Skeletal muscle cell (primary cell): ENCODE measurements around the gene LIN28A.
"Not testable (repeated sequence)": the region's sequence is repeated elsewhere in the genome, so short reads cannot be mapped to it uniquely, and the experiment has no call there.

Source experiments
- DNase-seq: peaks from one replicate; pipeline ENCODE4 v3.0.0-alpha.2; 2010; ENCODE audit warnings: low read depth
- H3K4me3 ChIP-seq: 2 replicates; pipeline ENCODE4 v1.5.1; 2011; ENCODE audit warnings: low read depth, mild to moderate bottlenecking, control low read depth, low read length, moderate library complexity

Gene LIN28A

DNA sequence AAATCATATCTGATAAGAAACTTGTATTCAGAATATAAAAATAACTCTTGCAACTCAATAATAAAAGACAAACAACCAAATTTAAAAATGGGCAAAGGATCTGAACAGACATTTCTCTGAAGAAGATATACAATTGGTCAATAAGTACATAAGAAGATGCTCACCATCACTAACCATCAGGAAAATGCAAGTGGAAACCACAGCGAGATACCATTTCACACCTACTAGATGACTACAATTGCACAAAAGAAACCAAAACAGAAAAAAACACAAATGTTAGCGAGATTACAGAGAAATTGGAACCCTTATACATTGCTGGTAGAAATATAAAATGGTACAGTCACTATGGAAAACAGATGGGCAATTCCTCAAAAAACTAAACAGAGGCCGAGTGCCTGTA, 26.5 kb upstream of the LIN28A start:
- no peak overlapping the region for H3K4me3 ChIP-seq
- DNase-seq, result no peak

DNA sequence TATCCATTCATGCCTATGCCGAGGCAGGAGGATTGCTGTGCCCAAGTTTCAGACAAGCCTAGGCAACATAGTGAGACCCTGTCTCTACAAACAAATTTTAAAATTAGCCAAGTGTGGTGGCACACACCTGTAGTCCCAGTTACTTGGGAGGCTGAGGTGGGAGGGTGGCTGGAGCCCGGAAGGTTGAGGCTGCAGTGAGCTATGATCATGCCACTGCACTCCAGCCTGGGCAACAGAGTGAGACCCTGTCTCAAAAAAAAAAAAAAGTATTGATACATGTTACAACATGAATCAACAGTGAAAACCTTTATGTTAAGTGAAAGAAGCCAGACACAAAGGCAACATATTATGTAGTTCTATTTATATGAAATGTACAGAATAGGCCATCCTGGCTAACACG, 25.6 kb upstream of the LIN28A start:
- not testable (repeated sequence) for DNase-seq, H3K4me3 ChIP-seq

DNA sequence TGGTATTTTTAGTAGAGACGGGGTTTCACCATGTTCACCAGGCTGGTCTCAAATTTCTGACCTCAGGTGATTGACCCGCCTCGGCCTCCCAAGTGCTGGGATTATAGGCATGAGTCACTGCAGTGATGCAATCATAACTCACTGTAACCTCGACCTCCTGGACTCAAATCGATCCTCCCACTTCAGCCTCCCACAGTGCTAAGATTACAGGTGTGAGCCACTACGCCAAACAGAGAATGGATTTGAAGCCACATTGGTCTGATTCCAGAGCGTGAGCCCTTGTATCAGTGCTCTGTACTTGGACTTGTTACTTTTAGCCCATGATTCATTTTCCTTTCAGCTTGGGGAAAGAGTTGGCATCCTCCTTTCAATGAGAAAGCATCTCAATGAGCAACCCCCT, 23.2 kb upstream of the LIN28A start:
- no peak for DNase-seq
- no peak overlapping the region for H3K4me3 ChIP-seq

DNA sequence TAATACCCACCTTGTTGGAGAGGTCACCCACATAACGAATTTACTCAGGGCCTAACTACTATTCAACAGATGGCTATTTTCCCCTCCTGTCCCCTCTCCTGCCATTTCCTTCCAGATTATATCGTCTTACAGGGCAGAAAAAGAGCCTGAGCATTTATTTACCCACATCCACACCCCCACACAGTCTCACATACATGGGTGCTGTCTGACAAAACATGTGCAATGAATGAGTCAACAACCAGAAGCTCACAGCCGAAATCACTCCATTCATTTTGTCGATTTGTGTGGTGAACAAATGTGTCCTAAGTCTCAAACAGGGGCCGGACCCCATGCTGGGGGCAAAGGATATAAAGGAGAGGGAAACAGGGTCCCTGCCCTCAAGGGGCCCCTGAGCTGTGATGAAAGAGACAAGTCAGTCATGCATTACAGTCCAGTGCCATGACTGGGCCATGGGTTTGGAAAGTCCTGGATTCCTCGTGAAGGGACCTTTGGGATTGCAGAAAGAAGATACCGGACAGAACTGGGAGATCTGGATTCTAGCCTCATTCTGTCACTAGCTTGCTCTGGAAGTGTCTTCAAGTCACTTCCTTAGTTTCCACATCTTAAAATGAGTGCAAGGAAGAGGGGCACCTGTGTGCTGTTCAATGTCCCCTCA, 21.7 kb upstream of the LIN28A start:
- no peak overlapping the region for H3K4me3 ChIP-seq
- no peak for DNase-seq

DNA sequence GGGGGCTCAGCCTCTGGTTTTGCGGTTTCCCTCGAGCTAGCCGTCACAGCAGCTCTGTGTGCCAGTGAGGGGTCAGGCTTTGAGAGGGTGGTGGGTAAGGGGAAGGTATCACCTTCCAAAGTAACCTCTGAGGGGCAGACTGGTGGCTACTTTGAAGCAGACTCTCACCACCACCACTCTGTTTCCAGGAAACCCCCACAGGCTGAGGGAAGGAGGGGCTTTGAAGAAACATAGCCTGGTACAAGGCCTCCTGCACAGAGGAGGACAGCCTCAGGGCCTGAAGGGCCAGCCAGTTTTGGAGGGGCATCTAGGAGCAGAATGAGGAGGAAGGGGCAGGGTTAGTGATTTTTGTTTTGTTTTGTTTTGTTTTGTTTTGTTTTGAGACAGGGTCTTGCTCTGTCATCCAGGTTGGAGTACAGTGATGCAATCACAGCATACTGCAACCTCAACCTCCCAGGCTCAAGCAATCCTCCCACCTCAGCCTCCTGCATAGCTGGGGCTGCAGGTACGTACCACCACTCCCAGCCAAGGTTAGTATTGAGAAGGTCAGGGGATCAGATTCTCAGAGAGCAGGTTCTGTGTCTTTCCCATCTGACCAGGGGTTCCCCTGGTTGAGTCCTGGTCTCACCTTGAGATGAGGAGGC, 20.9 kb upstream of the LIN28A start:
- DNase-seq, result no peak
- H3K4me3 ChIP-seq, result no peak overlapping the region

DNA sequence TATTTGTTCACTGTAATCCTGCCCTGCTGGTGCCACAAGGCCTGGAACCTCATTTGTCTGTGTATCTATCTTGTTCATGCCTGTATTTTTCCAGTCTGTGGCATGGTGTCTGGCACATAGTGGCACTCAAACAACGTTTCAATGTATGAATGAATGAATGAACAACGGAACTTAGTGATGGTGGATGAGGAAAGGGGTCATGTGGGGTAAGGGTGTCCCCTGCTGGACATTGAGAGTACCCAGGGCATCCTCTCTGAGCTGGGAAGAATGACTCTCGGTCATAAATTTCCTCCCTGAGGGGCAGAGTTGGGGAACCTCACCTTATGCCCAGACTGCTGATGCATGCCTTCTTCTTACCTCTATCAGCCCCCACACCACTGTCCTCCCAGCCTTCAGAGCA, 19.2 kb upstream of the LIN28A start:
- no peak overlapping the region for H3K4me3 ChIP-seq
- DNase-seq, result no peak

DNA sequence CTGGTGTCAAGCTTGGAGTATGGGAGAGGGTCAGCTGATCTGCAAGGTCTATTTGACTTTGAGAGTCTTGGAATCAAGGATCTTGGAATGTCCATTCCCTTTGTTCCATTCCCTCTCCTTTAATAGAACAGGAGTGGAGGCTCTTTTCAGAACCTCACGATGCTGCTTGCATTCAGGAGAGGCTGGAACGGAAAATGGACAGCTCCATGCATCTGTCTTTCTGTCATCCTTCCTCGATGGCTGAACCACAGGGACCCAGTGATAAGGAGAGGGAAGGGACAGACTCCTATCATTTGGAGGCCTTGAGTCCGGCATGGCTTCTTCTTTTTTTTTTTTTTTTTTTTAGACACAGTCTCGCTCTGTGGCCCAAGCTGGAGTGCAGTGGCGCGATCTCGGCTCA, 14.9 kb upstream of the LIN28A start:
- H3K4me3 ChIP-seq, result no peak overlapping the region
- DNase-seq, result no peak

DNA sequence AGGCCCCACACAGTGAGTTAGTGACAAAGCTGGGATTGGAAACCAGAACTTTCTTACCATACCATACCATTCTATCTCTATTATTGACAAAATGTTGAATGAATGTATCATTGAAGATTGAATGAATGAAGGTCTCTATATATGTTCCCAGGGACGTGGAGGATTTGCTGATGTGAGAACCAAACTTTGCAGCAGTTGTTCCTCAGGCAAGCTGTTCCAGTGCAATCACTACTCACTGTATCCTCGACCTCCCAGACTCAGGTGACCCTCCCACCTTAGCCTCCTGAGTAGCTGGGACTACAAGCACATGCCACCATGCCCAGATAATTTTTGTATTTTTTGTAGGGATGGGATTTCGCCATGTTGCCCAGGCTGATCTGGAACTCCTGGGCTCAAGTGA, 11.6 kb upstream of the LIN28A start:
- H3K4me3 ChIP-seq, result no peak overlapping the region
- no peak for DNase-seq

DNA sequence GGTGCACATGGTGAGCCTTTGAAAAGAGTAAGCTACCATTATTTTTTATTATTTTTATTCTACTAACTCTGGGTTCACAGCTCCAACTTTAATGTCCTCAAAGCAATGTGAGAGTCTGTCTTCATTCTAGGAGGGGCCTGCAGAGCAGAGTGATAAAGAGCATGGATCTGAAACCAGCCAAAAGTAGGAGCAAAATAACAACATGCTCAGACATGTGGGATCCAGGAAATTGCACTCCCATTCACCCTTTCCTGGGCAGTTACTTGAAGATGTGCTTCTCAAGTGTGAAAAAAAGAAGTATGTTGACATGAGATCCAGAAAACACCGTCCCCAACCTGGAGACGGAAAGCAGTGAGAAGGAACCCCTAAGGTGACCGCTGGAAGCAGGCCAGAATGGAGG, 8.7 kb upstream of the LIN28A start:
- DNase-seq, result no peak
- H3K4me3 ChIP-seq, result no peak overlapping the region

DNA sequence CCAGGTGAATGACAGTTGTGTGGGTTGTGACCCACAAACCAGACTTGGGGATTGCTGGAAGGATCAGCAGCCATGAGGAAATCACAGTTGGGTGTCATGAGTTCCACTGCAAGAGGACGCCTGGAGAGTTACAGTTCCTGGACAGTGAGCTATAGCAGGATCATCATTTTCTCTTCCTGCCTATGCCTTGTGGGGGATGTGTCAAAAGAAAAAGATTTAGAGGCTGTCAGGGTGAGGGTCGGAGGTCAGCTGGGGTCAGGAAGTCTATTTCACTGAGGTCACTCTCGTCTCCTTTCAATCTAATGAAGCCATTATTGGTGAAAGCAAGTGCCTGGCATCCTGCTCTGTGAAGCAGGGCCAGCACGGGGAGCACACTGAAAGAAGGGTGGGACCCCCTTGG, 7.0 kb upstream of the LIN28A start:
- no peak overlapping the region for H3K4me3 ChIP-seq
- no peak for DNase-seq

DNA sequence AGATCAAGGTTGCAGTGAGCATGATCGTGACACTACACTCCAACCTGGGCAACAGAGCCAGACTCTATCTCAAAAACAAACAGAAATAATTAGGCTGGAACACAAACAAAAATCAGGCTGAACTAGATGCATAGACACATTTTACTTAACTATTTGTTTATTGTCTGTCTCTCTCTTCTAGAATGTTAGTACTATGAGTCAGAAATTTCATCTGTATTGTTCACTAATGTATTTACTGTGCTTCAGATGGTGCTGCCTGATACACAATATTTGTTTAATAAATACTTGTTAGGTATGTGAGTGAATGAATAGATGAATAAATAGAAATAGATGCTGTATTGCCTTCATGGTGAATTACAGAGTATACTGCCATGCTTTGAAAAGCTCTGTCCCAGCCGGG, 6.0 kb upstream of the LIN28A start:
- DNase-seq, result no peak
- H3K4me3 ChIP-seq, result no peak overlapping the region

DNA sequence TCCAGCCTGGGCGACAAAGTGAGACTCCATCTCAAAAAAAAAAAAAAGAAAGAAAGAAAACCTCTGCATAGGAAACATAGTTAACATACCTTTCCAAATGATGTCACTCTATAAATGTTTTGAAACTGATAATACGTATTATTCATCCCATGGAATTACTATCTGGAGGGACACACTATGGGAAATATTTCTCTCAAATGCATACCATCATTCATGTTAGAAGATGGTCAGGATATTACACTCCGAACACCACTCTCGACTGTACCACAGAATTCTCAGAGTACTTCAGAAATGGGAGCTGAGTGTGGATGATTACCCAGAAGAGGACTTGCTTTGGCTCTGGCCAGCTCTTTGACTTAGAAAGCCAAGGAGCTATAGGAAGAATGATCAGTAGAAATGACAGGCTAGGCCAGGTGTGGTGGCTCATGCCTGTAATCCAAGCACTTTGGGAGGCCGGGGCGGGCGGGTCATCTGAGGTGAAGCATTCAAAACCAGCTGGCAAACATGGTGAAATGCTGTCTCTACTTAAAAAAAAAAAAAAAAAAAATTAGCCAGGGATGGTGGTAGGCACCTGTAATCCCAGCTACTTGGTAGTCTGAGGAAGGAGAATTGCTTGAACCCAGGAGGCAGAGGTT, 5.2 kb upstream of the LIN28A start:
- H3K4me3 ChIP-seq, result no peak overlapping the region
- no peak for DNase-seq

DNA sequence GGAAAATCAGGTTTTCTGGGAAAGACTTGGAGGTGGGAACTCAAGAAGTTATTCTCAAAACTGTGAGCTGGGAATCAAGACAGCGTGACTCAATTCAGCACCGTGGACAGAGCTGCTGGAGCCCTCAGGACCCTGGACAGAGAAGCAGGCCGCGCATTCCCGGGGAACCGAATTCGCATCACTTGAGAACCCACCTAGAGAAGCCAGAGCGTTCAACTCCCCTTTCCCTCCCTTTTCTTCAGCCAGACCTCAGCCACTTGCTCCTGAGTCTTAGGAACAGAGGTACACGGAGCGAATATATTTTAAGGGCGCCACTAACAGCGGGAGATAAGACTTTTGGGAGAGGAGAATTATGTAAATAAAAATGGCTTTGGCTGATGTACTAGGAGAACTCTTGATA, 2.0 kb upstream of the LIN28A start:
- H3K4me3 ChIP-seq, result no peak overlapping the region
- no peak for DNase-seq

DNA sequence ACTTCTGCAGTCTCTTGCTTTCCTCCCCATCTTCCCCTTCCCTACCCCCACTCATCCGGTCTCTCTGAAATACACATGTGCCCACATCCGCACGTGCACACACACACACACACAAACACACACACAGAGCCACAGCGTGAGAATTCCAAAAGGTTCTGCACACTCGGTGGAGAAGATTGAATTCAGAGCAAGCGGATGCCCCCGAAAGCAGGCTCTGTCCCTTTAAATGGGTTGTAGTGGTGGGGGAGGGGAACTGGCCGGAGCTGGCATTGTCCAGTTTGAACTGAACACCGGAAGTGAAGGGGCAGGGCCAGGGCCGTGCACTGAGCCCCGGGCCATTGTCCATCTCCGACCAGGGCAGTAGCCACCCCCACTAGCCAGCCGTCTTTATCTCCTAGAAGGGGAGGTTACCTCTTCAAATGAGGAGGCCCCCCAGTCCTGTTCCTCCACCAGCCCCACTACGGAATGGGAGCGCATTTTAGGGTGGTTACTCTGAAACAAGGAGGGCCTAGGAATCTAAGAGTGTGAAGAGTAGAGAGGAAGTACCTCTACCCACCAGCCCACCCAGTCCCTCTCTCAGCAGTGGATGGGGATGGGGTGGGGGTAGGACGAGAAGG, 1.3 kb upstream of the LIN28A start:
- DNase-seq, result no peak
- no peak overlapping the region for H3K4me3 ChIP-seq

DNA sequence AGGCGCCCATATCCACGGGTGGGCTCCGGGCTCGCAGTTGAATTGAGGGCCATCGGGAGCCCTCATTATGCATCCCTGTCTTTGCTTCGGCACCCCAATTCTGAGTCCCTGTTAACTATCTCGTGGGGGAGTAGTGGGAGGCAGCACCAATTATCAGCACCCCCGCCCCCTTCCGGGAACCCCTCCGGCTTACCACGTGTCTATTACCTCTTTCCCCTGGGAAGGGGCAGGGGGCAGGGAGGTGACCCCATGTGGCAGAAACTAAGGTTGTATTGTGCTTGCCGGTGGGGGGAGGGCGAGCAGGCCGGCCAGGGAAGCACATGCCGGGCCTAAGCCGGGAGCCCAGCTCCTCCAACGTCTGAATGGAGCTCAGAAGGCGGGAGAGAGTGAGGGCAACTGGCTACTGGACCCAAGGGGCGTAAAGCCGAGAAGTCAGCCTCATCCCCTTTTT, 1.0 kb downstream of the LIN28A start:
- DNase-seq, result no peak
- H3K4me3 ChIP-seq, result no peak overlapping the region

DNA sequence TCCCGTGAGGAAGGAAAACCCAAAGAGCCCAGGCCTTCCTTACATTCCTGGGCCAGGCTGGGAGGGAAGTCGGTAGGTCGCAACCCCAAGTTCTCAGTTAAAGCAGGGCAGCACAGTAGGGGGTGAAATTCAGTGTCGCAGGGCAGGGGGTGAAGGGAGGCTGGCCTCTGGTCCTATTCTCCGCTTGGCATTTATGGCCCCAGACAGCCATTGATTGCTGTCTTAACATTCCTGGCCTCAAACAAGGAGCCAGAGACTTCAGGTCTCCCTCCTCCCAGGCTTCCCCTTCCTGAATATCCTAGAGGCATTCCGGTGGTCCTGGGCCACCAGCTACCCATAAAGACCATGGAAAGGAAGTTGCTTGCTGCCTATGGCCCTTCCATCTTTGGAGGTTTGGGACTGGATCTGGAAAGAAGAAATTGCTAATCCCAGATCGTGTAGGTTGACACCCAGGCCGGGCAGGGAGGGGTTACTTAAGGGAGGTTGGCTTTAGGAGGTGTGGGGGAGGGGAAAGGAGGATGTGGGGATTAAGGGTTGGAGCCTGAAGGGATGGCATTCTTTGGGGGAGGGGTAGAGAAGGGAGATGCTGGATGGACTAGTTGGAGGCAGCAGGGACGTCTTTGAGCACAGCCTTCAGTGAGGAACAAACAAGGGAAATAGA, 1.7 kb downstream of the LIN28A start:
- no peak for DNase-seq

DNA sequence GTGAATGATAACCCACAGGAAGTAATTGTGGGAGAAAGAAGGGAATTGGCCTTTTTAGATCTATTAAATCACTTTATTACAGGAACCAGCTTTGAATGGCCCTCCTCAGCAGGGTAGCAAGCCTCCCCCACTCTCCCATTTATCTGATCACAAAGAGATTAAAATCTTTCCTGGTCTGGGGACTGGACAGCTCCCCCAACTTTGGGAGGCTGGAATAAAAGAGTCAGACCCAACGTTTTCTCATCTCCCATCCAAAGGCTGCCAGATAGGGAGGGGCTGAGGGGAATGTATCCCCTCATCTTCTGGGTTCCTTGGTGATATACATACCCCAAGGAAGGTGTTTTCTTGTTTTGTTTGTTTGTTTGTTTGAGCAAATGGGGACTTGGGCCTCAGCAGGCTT, 2.4 kb downstream of the LIN28A start:
- DNase-seq, result no peak
- H3K4me3 ChIP-seq, result no peak overlapping the region

More for the DNA sequence above, 1.7 kb downstream of the LIN28A start:
- no peak overlapping the region for H3K4me3 ChIP-seq

DNA sequence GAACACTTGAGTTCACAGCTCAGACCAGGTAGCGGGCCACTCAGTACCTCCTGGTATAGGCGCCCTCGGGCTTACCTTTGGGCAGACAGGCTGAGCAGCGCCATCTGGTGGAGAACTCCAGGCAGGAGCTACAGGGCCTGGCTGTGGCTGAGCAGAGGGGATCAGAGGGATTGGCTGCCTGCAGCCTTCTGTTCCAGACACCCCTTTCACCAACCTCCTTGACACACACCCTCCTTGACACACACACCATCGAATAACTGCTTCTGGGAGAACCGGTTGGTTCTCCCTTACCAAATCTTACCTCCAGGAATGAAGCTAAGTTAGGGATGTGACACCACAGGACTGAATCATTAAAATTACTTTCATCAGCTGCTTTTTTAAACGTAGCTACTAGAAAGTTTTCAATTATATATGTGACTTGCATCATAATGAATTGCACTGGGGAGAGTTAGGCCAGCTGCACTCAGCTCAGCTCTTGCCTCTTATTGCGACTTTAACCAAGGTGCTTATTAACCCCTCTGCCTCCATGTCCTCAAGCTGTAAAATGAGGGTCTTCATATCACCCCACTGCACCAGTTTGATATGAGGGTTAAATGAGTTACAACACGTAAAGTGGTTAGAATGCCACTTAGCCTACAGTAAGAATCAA, 6.6 kb downstream of the LIN28A start:
- DNase-seq, result no peak
- no peak overlapping the region for H3K4me3 ChIP-seq

DNA sequence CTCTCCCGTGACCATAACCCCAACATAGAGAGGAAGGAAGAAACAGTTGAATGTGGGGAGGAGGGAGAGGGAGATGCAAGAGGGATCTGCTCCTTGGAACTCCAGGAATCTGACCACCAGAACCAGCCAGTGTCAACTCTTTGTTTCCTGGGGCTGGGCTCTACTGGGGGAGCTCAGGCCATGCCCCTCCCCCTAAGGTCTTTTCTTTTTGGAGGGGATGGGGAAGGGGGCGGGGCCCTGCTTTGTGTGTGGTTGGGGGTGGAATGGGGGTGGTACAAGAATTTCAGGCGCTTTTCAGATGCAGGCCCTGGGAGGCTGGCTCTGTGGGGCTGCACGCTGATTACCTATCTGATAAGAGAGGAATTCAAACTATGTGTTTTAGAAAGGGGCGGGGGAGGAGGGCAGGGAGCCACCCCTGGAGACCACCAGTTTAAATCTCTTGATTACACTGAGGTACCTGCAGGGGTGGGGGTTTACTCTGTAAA, 8.3 kb downstream of the LIN28A start:
- DNase-seq, result no peak

DNA sequence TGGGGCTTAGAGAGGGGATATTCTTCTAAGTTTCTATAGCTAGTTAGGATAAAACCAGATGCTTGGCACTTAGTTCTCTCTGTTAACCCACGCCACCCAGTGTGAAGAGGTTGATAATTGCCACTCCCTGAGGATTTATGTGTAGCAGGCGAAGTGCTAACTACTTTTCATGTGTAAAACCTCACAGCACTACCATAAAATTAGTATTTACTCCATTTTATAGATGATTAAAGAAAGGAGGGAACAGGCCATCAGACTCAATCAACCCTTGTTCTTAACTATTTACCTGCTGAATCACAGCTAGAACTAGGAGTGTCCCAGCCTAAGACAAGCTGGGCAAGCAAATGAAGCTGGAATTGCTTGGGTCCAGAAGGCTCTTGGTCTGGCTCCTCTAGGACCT, 8.9 kb downstream of the LIN28A start:
- no peak overlapping the region for H3K4me3 ChIP-seq
- no peak for DNase-seq

More for the DNA sequence above, 8.3 kb downstream of the LIN28A start:
- H3K4me3 ChIP-seq, result no peak overlapping the region
